SJSA1 (cell line): ENCODE measurements around the gene LTF. TPM values are rescaled to one million over a fixed set of nuclear protein-coding genes. Genes with fewer than 3 reads are reported as not detected.
A peak's percentile ranks its signal among the peaks of the same experiment; 100 is the strongest.
"Not testable (repeated sequence)": the region's sequence is repeated elsewhere in the genome, so short reads cannot be mapped to it uniquely, and the experiment has no call there.

Source experiments
- DNase-seq, 2 experiments: peaks; one replicate each; pipeline ENCODE4 v3.0.0-alpha.2; 2015 to 2020; ENCODE audit warnings: low spot score in 2 of 2, low read depth in 1 of 2
- H3K27ac ChIP-seq: fragments of 250-450 bp; sonication (Bioruptor Pico); 2 replicates; pipeline ENCODE4 v1.5.1; 2020; ENCODE audit warnings: mild to moderate bottlenecking, moderate library complexity
- H3K27me3 ChIP-seq: fragments of 250-450 bp; sonication (Bioruptor Pico); replicated peaks from 2 replicates; pipeline ENCODE4 v1.5.1; 2020; ENCODE audit warnings: mild to moderate bottlenecking, moderate library complexity
- H3K36me3 ChIP-seq: fragments of 250-450 bp; sonication (Bioruptor Pico); 2 replicates; pipeline ENCODE4 v1.5.1; 2020; ENCODE audit warnings: mild to moderate bottlenecking
- H3K4me1 ChIP-seq: fragments of 250-450 bp; sonication (Bioruptor Pico); replicated peaks from 2 replicates; pipeline ENCODE4 v1.6.1; 2021; ENCODE audit warnings: mild to moderate bottlenecking
- H3K4me3 ChIP-seq: fragments of 250-450 bp; sonication (Bioruptor Pico); 2 replicates; pipeline ENCODE4 v1.5.1; 2020; ENCODE audit warnings: mild to moderate bottlenecking
- H3K9me3 ChIP-seq: fragments of 250-450 bp; sonication (Bioruptor Pico); replicated peaks from 2 replicates; pipeline ENCODE4 v1.5.1; 2020; ENCODE audit warnings: mild to moderate bottlenecking
- total RNA-seq: library from RNA; depleted of rRNA; stranded (reverse); fragments of >200 nt; shearing (Covaris generic); gene quantifications from 2 replicates; pipeline ENCODE4 v1.2.3, GENCODE V29; 2014

Gene LTF
- total RNA-seq, 1 experiment from 2014 or later: 0.08 TPM

- Histone ChIP-seq H3K9me3 (no peaks in the 10 kb centered on the region), H3K4me1 (no peaks in the 10 kb centered on the region), H3K27ac (no peak overlapping the region), H3K4me3 (no peak overlapping the region), H3K27me3 (no peaks in the 10 kb centered on the region), H3K36me3 (no peaks in the 10 kb centered on the region)
- no peak for DNase-seq
These were observed 10.5 kb downstream of the LTF start for GRCh38 chr3:46454209-46454595.

- no peak for DNase-seq
- Histone ChIP-seq H3K4me3 (no peak overlapping the region), H3K9me3 (no peaks in the 10 kb centered on the region), H3K27ac (no peak overlapping the region), H3K36me3 (no peaks in the 10 kb centered on the region), H3K4me1 (no peaks in the 10 kb centered on the region), H3K27me3 (no peaks in the 10 kb centered on the region)
These were observed 11.0 kb downstream of the LTF start for GRCh38 chr3:46453526-46454208.

DNA sequence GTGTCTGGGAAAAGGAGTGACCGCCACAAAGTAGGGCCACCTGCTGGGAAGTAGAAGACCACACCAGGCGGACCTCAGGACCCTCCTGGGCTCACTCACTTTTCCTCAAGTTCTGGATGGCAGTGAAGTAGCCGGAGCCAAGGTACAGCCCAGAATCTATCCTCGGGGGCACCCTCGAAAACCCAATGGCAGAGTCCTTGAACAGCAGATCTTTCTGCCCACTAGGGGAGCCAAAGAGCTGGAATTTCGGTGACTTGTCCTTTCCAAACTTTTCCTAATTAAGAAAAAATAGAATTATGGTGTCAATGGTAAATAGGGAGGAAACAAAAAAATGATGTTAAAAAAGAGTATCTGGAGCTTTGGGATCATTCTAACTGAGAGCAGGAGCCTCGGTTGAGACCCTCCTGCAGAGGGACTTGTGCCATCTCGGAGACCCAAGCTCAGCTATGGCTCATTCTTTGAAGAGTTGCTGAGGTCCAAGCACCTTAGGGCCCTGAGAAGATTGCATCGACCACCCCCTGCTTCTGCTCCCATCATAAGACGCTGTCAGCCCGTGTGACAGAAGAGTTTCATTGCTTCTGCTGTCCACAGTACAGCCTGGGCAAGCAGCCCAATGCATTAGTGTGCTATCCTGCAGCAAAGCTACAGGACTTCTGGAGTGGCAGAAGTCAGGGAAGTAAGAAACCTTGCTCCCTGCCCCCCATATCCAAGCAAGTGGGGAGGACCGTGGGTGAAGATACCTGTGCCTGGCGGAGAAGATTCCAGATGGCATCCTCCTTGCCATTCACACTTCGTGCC lies 14.8 kb downstream of the LTF start:
- no peaks in the 10 kb centered on the region for H3K9me3 ChIP-seq
- H3K27me3 ChIP-seq: no peaks in the 10 kb centered on the region
- H3K4me3 ChIP-seq: no peak overlapping the region
- no peaks in the 10 kb centered on the region for H3K4me1 ChIP-seq
- DNase-seq: no peak
- H3K36me3 ChIP-seq: no peaks in the 10 kb centered on the region
- H3K27ac ChIP-seq: no peak overlapping the region

DNA sequence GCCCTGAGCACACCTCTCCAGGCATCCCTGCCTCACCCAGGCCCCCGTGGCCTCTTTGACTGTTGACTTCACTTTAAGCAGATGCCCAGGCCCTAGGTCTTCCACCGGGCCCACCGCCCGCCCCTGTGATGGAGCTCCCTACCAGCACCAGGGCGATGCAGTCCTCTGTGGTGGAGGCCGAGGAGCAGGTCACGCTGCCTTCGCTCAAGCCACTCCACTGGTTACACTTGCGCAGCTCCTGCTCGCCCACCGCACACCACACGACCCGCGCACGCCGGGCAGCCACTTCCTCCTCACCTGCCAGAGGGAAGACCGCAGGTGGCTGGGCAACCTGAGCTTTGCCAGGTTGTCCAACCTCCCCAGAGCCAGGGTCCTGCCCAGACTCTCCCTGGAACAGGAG lies 16.0 kb downstream of the LTF start:
- no peaks in the 10 kb centered on the region for H3K27me3 ChIP-seq
- DNase-seq: no peak
- H3K27ac ChIP-seq: no peak overlapping the region
- no peaks in the 10 kb centered on the region for H3K9me3 ChIP-seq
- no peak overlapping the region for H3K4me3 ChIP-seq
- H3K4me1 ChIP-seq: no peaks in the 10 kb centered on the region
- H3K36me3 ChIP-seq: no peaks in the 10 kb centered on the region

- H3K27ac ChIP-seq: no peak overlapping the region
- 0 out of 2 replicates have a peak, but pooled peaks cover 3% of the 10 kb centered on the region for H3K9me3 ChIP-seq
- DNase-seq: no peak
- H3K4me1 ChIP-seq: peaks cover 12% of the 10 kb centered on the region
- H3K27me3 ChIP-seq: no peaks in the 10 kb centered on the region
- H3K36me3 ChIP-seq: no peaks in the 10 kb centered on the region
- no peak overlapping the region for H3K4me3 ChIP-seq
These were observed 17.3 kb downstream of the LTF start for GRCh38 chr3:46447228-46447985.

DNA sequence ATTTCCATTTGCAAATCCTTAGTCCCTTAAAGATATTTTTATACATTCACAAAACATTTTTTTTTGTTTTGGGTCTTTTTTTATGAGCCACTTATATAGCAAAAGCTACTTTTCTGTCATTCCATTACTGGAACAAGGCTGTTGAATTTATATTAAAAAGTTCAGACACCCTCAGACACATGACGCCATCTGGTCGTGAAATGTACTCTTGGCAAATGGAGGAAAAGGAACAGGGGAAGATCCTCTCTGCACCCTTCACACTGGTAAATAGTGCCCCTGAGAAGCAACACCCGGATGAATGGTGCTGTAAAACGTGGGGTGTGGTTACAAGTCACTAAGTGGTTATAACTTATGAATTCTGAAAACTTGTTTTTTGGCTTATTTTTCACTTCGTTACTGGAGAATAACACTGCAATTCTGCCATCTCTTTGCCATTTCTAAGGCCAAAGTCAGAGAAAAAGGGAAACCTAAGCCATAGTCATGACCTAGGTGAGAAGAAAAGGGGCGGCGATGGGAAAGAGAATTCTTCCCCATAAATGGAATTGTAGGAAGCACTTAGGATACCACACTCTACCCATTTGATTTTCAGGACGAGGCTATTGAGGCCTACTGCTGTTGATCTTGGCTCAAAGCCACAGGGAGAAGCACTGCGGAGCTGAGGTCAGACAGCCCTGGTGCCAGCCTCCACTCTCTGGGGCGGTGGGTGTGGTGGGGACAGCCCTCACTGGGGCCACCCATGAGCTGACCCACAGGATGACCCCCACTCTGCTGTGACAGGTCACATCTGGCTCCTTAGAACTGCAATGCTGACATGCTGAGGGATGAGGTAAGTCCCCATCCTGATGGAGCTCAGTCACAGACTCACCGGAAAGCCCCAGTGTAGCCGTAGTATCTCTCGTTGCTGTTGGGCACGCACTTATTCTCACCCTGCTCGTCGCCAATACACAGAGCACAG lies 21.9 kb downstream of the LTF start:
- H3K36me3 ChIP-seq: no peaks in the 10 kb centered on the region
- H3K27me3 ChIP-seq: no peaks in the 10 kb centered on the region
- peaks cover 12% of the 10 kb centered on the region for H3K4me1 ChIP-seq
- peak overlapping the region; percentile 29; the same call in 1 of the 2 replicates for H3K27ac ChIP-seq
- DNase-seq: peak; percentile 36 to 56
- H3K9me3 ChIP-seq: 0 out of 2 replicates have a peak, but pooled peaks cover 3% of the 10 kb centered on the region
- no peak overlapping the region for H3K4me3 ChIP-seq

DNA sequence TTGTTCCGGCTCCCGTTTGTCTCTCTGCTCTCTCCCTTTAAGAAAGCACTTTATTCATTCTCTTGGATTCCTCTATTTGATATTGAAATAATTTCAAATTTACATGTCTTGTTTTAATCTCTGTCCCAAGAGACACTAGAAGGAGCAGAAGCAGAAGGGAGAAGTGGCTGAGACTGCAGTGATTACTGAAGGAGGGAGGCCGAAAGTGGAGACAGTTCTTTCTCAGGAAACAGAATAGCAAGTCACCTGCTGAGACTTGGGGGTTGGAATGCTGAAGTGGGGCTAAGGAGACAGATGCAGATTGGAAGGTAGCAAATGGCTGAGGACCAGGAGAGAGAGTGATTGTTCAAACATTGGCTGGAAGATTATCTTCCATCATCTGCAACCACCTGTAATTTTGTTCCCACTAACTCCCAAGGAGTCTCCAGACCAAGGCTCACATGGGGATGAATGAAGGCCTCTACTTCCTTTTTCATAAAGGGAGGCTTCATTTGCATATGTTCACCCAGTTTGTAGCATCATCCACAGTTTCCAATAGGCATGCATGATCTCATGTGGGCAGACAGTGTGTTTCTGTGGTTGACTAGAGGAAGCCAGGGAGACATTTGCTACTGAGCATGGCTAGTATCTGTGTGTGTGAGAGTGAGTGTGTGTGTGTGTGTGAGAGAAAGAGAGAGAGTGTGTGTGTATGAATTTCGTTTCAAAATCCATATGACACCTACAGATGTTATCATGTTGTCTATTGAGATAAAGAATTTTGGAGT lies 24.0 kb downstream of the LTF start:
- no peak for DNase-seq
- no peak overlapping the region for H3K27ac ChIP-seq
- no peaks in the 10 kb centered on the region for H3K36me3 ChIP-seq
- H3K4me1 ChIP-seq: peaks cover 12% of the 10 kb centered on the region
- no peaks in the 10 kb centered on the region for H3K27me3 ChIP-seq
- H3K4me3 ChIP-seq: no peak overlapping the region
- 0 out of 2 replicates have a peak, but pooled peaks cover 3% of the 10 kb centered on the region for H3K9me3 ChIP-seq

GRCh38 chr3:46438831-46439230 lies 25.9 kb downstream of the LTF start:
- no peaks in the 10 kb centered on the region for H3K27me3 ChIP-seq
- no peak overlapping the region for H3K4me3 ChIP-seq
- 0 out of 2 replicates have a peak, but pooled peaks cover 3% of the 10 kb centered on the region for H3K9me3 ChIP-seq
- peaks cover 12% of the 10 kb centered on the region for H3K4me1 ChIP-seq
- no peak for DNase-seq
- no peaks in the 10 kb centered on the region for H3K36me3 ChIP-seq
- no peak overlapping the region for H3K27ac ChIP-seq

GRCh38 chr3:46435081-46435726 lies 29.5 kb downstream of the LTF start:
- Histone ChIP-seq H3K9me3 (no peaks in the 10 kb centered on the region), H3K27ac (no peak overlapping the region), H3K4me1 (no peaks in the 10 kb centered on the region), H3K36me3 (no peaks in the 10 kb centered on the region), H3K27me3 (no peaks in the 10 kb centered on the region), H3K4me3 (no peak overlapping the region)
- DNase-seq: no peak

DNA sequence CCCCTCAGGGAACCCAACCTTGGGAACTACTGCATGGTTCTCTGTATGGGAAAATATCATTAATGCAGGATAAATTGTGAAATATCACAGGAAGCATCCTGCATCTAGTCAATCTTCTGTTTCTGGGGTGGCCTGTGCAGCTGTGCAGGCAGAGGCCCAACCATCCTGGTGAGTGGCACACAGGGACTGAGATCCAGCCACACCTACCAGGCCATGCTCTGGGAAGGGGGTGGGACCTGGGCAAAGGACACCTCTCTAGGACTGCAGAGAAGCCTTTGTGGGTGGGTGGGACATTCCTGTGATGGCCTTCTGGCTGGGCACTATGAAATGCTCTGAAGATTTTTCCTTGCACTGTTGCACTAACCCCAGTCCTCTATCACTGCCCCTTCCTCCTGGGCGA lies 30.9 kb downstream of the LTF start:
- Histone ChIP-seq H3K27me3 (no peaks in the 10 kb centered on the region), H3K4me1 (no peaks in the 10 kb centered on the region), H3K27ac (no peak overlapping the region), H3K9me3 (no peaks in the 10 kb centered on the region), H3K36me3 (no peaks in the 10 kb centered on the region), H3K4me3 (no peak overlapping the region)
- DNase-seq: no peak

- DNase-seq, H3K4me3 ChIP-seq, H3K4me1 ChIP-seq, H3K27ac ChIP-seq, H3K9me3 ChIP-seq, H3K27me3 ChIP-seq, H3K36me3 ChIP-seq: not testable (repeated sequence)
These were observed 31.6 kb downstream of the LTF start for GRCh38 chr3:46433118-46433517.

GRCh38 chr3:46431905-46432304 lies 32.8 kb downstream of the LTF start:
- H3K27me3 ChIP-seq, H3K27ac ChIP-seq, H3K36me3 ChIP-seq, H3K4me3 ChIP-seq, H3K9me3 ChIP-seq, DNase-seq, H3K4me1 ChIP-seq: not testable (repeated sequence)
